ENCODE measurements around the gene CNN2.

GRCh38 chr19:1076046-1076386 lies 49.6 kb downstream of the CNN2 start:
- TF ChIP-seq CTCF (IDR thresholded peaks at IDR 0.05; ENCODE audit: low read length) (no peak), EZH2 (optimal IDR thresholded peaks at IDR 0.05; ENCODE audit: low read depth, low read length) (no peak), EZH2phosphoT487 (IDR thresholded peaks at IDR 0.05; ENCODE audit: low read length) (no peak)

All from MM.1S (cell line).